Astrocyte (in vitro differentiated cells and primary cell): Measurements from ENCODE around the gene PHF10.

ENCODE experiments used
- EZH2 ChIP-seq: IDR thresholded peaks from 2 replicates; pipeline ENCODE4 v1.6.1; 2012; ENCODE audit warnings: mild to moderate bottlenecking, low read length, inconsistent platforms; ENCODE audit not compliant: insufficient read depth
- TF ChIP-seq, protein P1 (sequence below): IDR thresholded peaks from 2 replicates; pipeline ENCODE4 v1.5.1; 2011; ENCODE audit warnings: low read depth, mild to moderate bottlenecking, inconsistent platforms, low read length, moderate library complexity; ENCODE audit not compliant: insufficient read depth

DNA sequence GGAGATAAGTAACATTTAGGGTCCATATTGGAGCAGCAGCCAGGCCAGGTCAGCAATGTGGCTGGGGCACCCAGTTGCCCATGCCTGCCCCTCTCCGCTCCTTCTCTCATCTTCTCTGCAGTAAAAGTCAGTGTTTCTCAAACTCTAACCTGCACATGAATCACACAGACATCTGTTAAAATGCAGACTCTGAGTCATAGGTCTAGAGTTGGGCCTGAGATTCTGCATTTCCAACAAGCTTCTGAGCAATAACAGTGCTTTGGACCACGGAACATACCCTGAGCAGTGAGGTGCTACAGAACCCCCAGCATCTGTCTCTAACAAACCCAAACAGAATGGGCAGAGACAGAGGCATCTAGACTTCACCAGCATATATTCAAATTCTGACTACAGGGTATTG lies 10.1 kb downstream of the PHF10 start:
- no peak for TF ChIP-seq EZH2
- TF ChIP-seq, protein P1, sequence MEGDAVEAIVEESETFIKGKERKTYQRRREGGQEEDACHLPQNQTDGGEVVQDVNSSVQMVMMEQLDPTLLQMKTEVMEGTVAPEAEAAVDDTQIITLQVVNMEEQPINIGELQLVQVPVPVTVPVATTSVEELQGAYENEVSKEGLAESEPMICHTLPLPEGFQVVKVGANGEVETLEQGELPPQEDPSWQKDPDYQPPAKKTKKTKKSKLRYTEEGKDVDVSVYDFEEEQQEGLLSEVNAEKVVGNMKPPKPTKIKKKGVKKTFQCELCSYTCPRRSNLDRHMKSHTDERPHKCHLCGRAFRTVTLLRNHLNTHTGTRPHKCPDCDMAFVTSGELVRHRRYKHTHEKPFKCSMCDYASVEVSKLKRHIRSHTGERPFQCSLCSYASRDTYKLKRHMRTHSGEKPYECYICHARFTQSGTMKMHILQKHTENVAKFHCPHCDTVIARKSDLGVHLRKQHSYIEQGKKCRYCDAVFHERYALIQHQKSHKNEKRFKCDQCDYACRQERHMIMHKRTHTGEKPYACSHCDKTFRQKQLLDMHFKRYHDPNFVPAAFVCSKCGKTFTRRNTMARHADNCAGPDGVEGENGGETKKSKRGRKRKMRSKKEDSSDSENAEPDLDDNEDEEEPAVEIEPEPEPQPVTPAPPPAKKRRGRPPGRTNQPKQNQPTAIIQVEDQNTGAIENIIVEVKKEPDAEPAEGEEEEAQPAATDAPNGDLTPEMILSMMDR = no peak
